HL-60 (cell line): ENCODE measurements around the gene ZACN.

ENCODE experiments used
- DNase-seq, 2 experiments: peaks; one replicate each; pipeline ENCODE4 v3.0.0-alpha.2; 2010 to 2020; ENCODE audit warnings: low read depth in 1 of 2, low spot score in 1 of 2
- H3K27ac ChIP-seq: fragments of 250-450 bp; sonication (Bioruptor Pico); replicated peaks from 2 replicates; pipeline ENCODE4 v1.5.1; 2020; ENCODE audit warnings: mild to moderate bottlenecking, moderate library complexity
- H3K27me3 ChIP-seq: fragments of 250-450 bp; sonication (Bioruptor Pico); 2 replicates; pipeline ENCODE4 v1.5.1; 2021; ENCODE audit warnings: mild to moderate bottlenecking, moderate library complexity; ENCODE audit not compliant: insufficient read depth, poor library complexity, severe bottlenecking
- H3K4me3 ChIP-seq: replicated peaks from 2 replicates; pipeline ENCODE4 v1.5.1; 2011; ENCODE audit warnings: mild to moderate bottlenecking, control low read depth, low read length; ENCODE audit not compliant: insufficient read depth
- CTCF ChIP-seq: IDR thresholded peaks from one replicate; pipeline ENCODE4 v1.5.1; 2011; ENCODE audit warnings: low read length, control low read depth, inconsistent platforms; ENCODE audit not compliant: insufficient read depth
- GABPA ChIP-seq: IDR thresholded peaks from 2 replicates; pipeline ENCODE4 v1.6.1; 2012; ENCODE audit warnings: low read depth
- POLR2AphosphoS5 ChIP-seq: IDR thresholded peaks from 2 replicates; pipeline ENCODE4 v1.6.1; 2012; ENCODE audit warnings: low read depth
- REST ChIP-seq: IDR thresholded peaks from 2 replicates; pipeline ENCODE4 v1.6.1; 2012; ENCODE audit warnings: low read depth; ENCODE audit not compliant: insufficient replicate concordance
- SPI1 ChIP-seq: IDR thresholded peaks from 2 replicates; pipeline ENCODE4 v1.6.1; 2012; ENCODE audit warnings: low read depth, mild to moderate bottlenecking, borderline replicate concordance

Gene ZACN

GRCh38 chr17:76089680-76090516 lies 10.9 kb downstream of the ZACN start:
- DNase-seq: no peak
- H3K27me3 ChIP-seq: no peaks in the 10 kb centered on the region
- TF ChIP-seq SPI1: no peak
- TF ChIP-seq REST: no peak
- no peak overlapping the region for H3K27ac ChIP-seq
- no peak overlapping the region for H3K4me3 ChIP-seq

- DNase-seq: no peak
- Histone ChIP-seq H3K27me3 (no peaks in the 10 kb centered on the region), H3K4me3 (no peak overlapping the region), H3K27ac (no peak overlapping the region)
- TF ChIP-seq GABPA (no peak), CTCF (no peak), SPI1 (no peak), REST (no peak), POLR2AphosphoS5 (no peak)
These were observed 11.6 kb downstream of the ZACN start for GRCh38 chr17:76090517-76091129.

- Histone ChIP-seq H3K27me3 (no peaks in the 10 kb centered on the region), H3K4me3 (no peak overlapping the region), H3K27ac (no peak overlapping the region)
- TF ChIP-seq SPI1 (no peak), CTCF (no peak), POLR2AphosphoS5 (no peak), GABPA (no peak), REST (no peak)
- no peak for DNase-seq
These were observed 12.7 kb downstream of the ZACN start for GRCh38 chr17:76091526-76092286.
